ENCODE data around the gene LMNTD2. TPM values are rescaled to one million over a fixed set of nuclear protein-coding genes. Genes with fewer than 3 reads are reported as not detected.

Gene LMNTD2
- total and polyA plus RNA-seq, 2 of the 13 experiments (the other 11 are each of a cell fraction or from before 2014, with no cell fraction given): 1.1 to 3.1 TPM

DNA sequence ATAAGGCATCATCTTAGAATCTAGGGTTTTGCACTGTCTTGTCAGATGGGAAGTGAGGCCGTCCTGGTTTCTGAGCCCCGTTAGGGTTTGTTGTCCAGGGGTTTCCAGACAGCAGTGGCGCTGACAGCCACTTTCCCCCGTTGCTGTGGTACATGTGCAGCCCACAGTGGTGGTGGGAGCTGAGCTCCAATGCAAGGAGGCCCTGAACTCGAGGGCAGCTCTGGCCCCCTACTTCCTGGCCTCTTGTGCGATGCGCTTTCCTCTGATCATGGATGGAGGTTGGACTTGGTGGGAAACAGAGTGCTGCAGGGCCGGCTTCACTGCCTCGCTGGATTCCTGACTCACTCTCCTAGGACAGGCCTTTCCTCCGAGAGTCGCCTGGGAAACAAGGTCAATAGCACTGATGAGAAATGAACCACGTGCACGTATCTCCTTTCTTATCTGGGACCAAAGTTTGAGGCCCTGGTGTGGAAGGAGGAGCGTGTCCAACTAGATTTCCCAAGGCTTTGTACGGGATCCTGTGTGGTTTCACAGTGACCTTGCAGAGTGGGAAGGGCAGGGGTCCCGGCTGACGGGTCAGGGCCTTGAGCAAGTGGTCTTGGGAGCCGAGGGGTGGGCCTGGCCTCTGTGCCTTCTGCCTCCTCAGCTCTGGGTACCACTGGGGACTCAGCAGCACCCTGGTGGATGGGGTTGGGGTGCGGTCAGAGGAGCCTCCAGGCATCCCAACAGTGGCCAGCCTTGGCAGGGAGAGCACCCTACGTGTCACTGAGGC, 19.5 kb upstream of the LMNTD2 start (continued):
- TF ChIP-seq, protein P1, sequence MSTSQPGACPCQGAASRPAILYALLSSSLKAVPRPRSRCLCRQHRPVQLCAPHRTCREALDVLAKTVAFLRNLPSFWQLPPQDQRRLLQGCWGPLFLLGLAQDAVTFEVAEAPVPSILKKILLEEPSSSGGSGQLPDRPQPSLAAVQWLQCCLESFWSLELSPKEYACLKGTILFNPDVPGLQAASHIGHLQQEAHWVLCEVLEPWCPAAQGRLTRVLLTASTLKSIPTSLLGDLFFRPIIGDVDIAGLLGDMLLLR (CRISPR knock-in tag; IDR thresholded peaks at IDR 0.05): peak; percentile 67; the same call in 1 of the 2 replicates
- TF ChIP-seq, protein P2, sequence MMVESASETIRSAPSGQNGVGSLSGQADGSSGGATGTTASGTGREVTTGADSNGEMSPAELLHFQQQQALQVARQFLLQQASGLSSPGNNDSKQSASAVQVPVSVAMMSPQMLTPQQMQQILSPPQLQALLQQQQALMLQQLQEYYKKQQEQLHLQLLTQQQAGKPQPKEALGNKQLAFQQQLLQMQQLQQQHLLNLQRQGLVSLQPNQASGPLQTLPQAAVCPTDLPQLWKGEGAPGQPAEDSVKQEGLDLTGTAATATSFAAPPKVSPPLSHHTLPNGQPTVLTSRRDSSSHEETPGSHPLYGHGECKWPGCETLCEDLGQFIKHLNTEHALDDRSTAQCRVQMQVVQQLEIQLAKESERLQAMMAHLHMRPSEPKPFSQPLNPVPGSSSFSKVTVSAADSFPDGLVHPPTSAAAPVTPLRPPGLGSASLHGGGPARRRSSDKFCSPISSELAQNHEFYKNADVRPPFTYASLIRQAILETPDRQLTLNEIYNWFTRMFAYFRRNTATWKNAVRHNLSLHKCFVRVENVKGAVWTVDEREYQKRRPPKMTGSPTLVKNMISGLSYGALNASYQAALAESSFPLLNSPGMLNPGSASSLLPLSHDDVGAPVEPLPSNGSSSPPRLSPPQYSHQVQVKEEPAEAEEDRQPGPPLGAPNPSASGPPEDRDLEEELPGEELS (CRISPR knock-in tag; IDR thresholded peaks at IDR 0.05): 0 out of 2 replicates have a peak, but pooled peaks have one; percentile 35
- TF ChIP-seq, protein P3, sequence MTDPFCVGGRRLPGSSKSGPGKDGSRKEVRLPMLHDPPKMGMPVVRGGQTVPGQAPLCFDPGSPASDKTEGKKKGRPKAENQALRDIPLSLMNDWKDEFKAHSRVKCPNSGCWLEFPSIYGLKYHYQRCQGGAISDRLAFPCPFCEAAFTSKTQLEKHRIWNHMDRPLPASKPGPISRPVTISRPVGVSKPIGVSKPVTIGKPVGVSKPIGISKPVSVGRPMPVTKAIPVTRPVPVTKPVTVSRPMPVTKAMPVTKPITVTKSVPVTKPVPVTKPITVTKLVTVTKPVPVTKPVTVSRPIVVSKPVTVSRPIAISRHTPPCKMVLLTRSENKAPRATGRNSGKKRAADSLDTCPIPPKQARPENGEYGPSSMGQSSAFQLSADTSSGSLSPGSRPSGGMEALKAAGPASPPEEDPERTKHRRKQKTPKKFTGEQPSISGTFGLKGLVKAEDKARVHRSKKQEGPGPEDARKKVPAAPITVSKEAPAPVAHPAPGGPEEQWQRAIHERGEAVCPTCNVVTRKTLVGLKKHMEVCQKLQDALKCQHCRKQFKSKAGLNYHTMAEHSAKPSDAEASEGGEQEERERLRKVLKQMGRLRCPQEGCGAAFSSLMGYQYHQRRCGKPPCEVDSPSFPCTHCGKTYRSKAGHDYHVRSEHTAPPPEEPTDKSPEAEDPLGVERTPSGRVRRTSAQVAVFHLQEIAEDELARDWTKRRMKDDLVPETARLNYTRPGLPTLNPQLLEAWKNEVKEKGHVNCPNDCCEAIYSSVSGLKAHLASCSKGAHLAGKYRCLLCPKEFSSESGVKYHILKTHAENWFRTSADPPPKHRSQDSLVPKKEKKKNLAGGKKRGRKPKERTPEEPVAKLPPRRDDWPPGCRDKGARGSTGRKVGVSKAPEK (CRISPR knock-in tag; IDR thresholded peaks at IDR 0.05; ENCODE audit: borderline replicate concordance): no peak; the same call in 1 of the 2 replicates
- TF ChIP-seq ZSCAN29 (CRISPR knock-in tag; conservative IDR thresholded peaks at IDR 0.05) (0 out of 2 replicates have a peak, but pooled peaks have one; percentile 28), ZNF329 (CRISPR knock-in tag; IDR thresholded peaks at IDR 0.05; ENCODE audit: low read depth) (no peak), ZFAT (CRISPR knock-in tag; conservative IDR thresholded peaks at IDR 0.05) (no peak), ZFX (CRISPR knock-in tag; IDR thresholded peaks at IDR 0.05; ENCODE audit: low read depth) (peak; percentile 81; the same call in 1 of the 2 replicates), ZNF577 (CRISPR knock-in tag; IDR thresholded peaks at IDR 0.05; ENCODE audit: borderline replicate concordance, low read depth) (no peak), ZNF143 (CRISPR knock-in tag; IDR thresholded peaks at IDR 0.05) (peak; percentile 57; the same call in 1 of the 2 replicates), TGIF2 (CRISPR knock-in tag; IDR thresholded peaks at IDR 0.05) (no peak), EP300 (IDR thresholded peaks at IDR 0.05; ENCODE audit: low read depth in 2 of 2, low read length in 2 of 2) (peak in 1 of 2 experiments; percentile 52; a peak in 2 of 4 replicates), EP300 (CRISPR knock-in tag; IDR thresholded peaks at IDR 0.05; ENCODE audit: borderline replicate concordance) (peak; percentile 12; the same call in 1 of the 2 replicates), ZNF841 (CRISPR knock-in tag; IDR thresholded peaks at IDR 0.05; ENCODE audit: borderline replicate concordance) (no peak), YEATS4 (CRISPR knock-in tag; IDR thresholded peaks at IDR 0.05; ENCODE audit: borderline replicate concordance) (peak; percentile 60; the same call in 1 of the 2 replicates), ATF1 (CRISPR knock-in tag; IDR thresholded peaks at IDR 0.05) (no peak), LCORL (IDR thresholded peaks at IDR 0.05) (no peak), LCORL (CRISPR knock-in tag; IDR thresholded peaks at IDR 0.05) (no peak), ONECUT2 (CRISPR knock-in tag; IDR thresholded peaks at IDR 0.05) (no peak)
- TF ChIP-seq, protein P4, sequence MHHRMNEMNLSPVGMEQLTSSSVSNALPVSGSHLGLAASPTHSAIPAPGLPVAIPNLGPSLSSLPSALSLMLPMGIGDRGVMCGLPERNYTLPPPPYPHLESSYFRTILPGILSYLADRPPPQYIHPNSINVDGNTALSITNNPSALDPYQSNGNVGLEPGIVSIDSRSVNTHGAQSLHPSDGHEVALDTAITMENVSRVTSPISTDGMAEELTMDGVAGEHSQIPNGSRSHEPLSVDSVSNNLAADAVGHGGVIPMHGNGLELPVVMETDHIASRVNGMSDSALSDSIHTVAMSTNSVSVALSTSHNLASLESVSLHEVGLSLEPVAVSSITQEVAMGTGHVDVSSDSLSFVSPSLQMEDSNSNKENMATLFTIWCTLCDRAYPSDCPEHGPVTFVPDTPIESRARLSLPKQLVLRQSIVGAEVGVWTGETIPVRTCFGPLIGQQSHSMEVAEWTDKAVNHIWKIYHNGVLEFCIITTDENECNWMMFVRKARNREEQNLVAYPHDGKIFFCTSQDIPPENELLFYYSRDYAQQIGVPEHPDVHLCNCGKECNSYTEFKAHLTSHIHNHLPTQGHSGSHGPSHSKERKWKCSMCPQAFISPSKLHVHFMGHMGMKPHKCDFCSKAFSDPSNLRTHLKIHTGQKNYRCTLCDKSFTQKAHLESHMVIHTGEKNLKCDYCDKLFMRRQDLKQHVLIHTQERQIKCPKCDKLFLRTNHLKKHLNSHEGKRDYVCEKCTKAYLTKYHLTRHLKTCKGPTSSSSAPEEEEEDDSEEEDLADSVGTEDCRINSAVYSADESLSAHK (CRISPR knock-in tag; IDR thresholded peaks at IDR 0.05; ENCODE audit: borderline replicate concordance): no peak
- TF ChIP-seq, protein P5, sequence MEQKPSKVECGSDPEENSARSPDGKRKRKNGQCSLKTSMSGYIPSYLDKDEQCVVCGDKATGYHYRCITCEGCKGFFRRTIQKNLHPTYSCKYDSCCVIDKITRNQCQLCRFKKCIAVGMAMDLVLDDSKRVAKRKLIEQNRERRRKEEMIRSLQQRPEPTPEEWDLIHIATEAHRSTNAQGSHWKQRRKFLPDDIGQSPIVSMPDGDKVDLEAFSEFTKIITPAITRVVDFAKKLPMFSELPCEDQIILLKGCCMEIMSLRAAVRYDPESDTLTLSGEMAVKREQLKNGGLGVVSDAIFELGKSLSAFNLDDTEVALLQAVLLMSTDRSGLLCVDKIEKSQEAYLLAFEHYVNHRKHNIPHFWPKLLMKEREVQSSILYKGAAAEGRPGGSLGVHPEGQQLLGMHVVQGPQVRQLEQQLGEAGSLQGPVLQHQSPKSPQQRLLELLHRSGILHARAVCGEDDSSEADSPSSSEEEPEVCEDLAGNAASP (CRISPR knock-in tag; IDR thresholded peaks at IDR 0.05; ENCODE audit: borderline replicate concordance): peak; percentile 34; the same call in 1 of the 2 replicates

Data from HepG2 (cell line).